Upper lobe of right lung (tissue), 1 donor: ENCODE measurements around the gene SMIM11. TPM values are rescaled to one million over a fixed set of nuclear protein-coding genes. Genes with fewer than 3 reads are reported as not detected.
"Not testable (repeated sequence)": the region's sequence is repeated elsewhere in the genome, so short reads cannot be mapped to it uniquely, and the experiment has no call there.

Experiments used
- ATAC-seq: fragments of 200-7000 bp; cut with Tn5 transposase; one replicate; pipeline ENCODE4 v1.9.1; 2020; ENCODE audit warnings: mild to moderate bottlenecking, moderate library complexity
- DNase-seq: peaks from one replicate; pipeline ENCODE4 v3.0.0-alpha.2; 2020
- H3K27ac ChIP-seq: fragments of 200-600 bp; one replicate; pipeline ENCODE4 v1.8.0; 2022
- H3K27me3 ChIP-seq: fragments of 200-600 bp; one replicate; pipeline ENCODE4 v1.8.0; 2022; ENCODE audit warnings: mild to moderate bottlenecking
- H3K36me3 ChIP-seq: fragments of 200-600 bp; one replicate; pipeline ENCODE4 v1.8.0; 2022
- H3K4me1 ChIP-seq: fragments of 200-600 bp; one replicate; pipeline ENCODE4 v1.8.0; 2022
- H3K4me3 ChIP-seq: fragments of 200-600 bp; one replicate; pipeline ENCODE4 v1.8.0; 2022; ENCODE audit warnings: mild to moderate bottlenecking
- H3K9me3 ChIP-seq: fragments of 200-600 bp; one replicate; pipeline ENCODE4 v1.8.0; 2022
- intact Hi-C: fragments of 100-400 bp; cut with DNase I; formaldehyde crosslinking; loops from one replicate; pipeline ENCODE4 v1.11.0; 2022
- long read RNA-seq: library from polyadenylated mRNA; unstranded; transcript quantifications from one replicate; pipeline ENCODE4 v2.0.0, GENCODE V29; 2021
- total RNA-seq: library from RNA; stranded (reverse); fragmentation: NEBNext Ultra II Directional; extraction: Animal tissue kit (Norgen Biotek cat#: 25700); gene quantifications from one replicate; pipeline ENCODE4 v1.2.1, GENCODE V29; 2021
- TF ChIP-seq, protein P1 (sequence below): fragments of 200-600 bp; IDR thresholded peaks from one replicate; pipeline ENCODE4 v1.8.0; 2022; ENCODE audit warnings: antibody characterized with exemption
- donor health status: DM: no; HTN: yes; CAD: no; lungs with severe emphysema.

SMIM11 gene, protein sequence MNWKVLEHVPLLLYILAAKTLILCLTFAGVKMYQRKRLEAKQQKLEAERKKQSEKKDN
- total RNA-seq = 21.8 TPM
- long read RNA-seq, partial matches to known transcripts = 0 of 4 reads
- long read RNA-seq, other reads (novel, unspliced or antisense) = 0 of 4 reads

DNA sequence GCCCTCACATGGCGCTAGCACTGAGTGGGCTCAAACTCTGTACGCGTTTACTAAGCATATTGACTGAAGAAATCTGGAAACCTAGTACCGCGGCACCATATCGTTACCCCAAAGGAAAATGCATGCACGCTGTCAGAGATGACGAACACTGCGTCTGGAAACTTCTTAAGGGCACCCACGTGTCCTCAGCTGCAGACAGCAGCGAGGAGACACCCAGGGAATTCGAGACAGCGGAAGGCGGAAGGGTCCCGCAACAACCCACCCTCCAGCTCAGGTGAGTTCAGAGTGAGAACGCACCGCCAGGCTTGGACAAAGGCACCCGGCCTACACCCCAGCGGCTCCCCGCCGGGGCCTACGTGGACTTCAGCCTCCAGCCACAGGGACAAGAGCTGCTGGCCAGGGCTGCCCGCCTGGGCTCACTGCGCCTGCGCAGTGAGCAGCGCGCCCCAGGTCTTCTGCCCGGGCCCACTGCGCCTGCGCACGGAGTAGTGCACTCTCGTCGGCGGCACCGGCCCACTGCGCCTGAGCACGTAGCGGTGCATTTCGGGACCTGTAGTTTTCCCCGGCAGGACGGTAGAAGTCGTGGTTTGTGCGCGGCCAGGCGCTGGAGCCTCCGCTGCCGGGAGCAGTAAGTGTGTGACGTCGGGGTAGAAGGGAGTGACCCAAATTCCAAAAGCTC lies at the start of gene SMIM11:
TSS of gene SMIM11 (plus strand) at position 568 of the 679 bp plus-strand sequence. CDS start 3,998 bp downstream, outside the sequence.
- ATAC-seq = peak; percentile 97

DNA sequence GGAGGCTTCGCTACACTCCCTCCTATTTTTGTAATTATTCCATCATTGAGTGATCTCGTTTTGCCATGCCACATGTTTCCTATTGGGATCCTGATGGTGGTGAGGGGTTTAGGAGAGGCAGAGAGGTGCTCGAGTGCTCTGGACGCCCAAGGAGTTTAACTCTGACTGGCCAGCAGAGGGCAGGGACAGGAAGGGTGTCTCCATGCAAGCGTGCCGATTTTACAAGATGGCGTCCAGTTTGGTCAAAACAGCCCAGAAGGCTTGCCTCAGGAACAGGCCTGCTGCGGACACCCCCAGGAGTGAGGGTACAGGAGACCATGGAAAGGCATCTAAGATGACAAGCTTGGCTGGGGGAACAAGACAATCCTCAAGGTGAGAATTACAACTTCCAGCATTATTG lies 45.3 kb upstream of the SMIM11 start:
- TF ChIP-seq, protein P1, sequence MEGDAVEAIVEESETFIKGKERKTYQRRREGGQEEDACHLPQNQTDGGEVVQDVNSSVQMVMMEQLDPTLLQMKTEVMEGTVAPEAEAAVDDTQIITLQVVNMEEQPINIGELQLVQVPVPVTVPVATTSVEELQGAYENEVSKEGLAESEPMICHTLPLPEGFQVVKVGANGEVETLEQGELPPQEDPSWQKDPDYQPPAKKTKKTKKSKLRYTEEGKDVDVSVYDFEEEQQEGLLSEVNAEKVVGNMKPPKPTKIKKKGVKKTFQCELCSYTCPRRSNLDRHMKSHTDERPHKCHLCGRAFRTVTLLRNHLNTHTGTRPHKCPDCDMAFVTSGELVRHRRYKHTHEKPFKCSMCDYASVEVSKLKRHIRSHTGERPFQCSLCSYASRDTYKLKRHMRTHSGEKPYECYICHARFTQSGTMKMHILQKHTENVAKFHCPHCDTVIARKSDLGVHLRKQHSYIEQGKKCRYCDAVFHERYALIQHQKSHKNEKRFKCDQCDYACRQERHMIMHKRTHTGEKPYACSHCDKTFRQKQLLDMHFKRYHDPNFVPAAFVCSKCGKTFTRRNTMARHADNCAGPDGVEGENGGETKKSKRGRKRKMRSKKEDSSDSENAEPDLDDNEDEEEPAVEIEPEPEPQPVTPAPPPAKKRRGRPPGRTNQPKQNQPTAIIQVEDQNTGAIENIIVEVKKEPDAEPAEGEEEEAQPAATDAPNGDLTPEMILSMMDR = no peak
- intact Hi-C loops = no loop called here
- DNase-seq (no peak), ATAC-seq (no peak)
- H3K27me3 ChIP-seq = no peaks in the 10 kb centered on the region
- H3K36me3 ChIP-seq = no peaks in the 10 kb centered on the region
- H3K27ac ChIP-seq = no peak overlapping the region
- H3K4me1 ChIP-seq = no peaks in the 10 kb centered on the region
- H3K9me3 ChIP-seq = no peaks in the 10 kb centered on the region
- no peak overlapping the region for H3K4me3 ChIP-seq

More for the DNA sequence above, at the start of gene SMIM11:
- H3K4me3 ChIP-seq, intact Hi-C loops, DNase-seq, H3K9me3 ChIP-seq, H3K36me3 ChIP-seq, H3K27me3 ChIP-seq, H3K27ac ChIP-seq, H3K4me1 ChIP-seq: not testable (repeated sequence)

DNA sequence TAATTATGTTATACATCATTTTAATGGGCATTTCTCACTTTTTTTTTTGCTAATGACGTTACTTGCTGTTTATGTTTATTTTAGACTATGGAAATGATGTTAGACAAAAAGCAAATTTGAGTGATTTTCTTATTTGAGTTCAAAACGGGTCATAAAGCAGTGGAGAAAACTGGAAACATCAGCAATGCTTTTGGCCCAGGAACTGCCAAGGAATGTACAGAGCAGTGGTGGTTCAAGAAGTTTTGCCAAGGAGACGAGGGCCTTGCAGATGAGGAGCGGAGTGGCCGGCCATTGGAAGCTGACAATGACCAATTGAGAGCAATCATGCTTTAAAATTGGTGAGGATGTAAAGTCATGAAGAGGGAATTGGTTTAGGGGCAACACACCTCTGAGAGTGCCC lies 43.6 kb upstream of the SMIM11 start:
- no peaks in the 10 kb centered on the region for H3K4me1 ChIP-seq
- no peak for ATAC-seq
- no peak for DNase-seq
- H3K4me3 ChIP-seq = no peak overlapping the region
- TF ChIP-seq, protein P1 = no peak
- no peaks in the 10 kb centered on the region for H3K27me3 ChIP-seq
- H3K36me3 ChIP-seq = no peaks in the 10 kb centered on the region
- no peak overlapping the region for H3K27ac ChIP-seq
- intact Hi-C loops = no loop called here
- no peaks in the 10 kb centered on the region for H3K9me3 ChIP-seq

DNA sequence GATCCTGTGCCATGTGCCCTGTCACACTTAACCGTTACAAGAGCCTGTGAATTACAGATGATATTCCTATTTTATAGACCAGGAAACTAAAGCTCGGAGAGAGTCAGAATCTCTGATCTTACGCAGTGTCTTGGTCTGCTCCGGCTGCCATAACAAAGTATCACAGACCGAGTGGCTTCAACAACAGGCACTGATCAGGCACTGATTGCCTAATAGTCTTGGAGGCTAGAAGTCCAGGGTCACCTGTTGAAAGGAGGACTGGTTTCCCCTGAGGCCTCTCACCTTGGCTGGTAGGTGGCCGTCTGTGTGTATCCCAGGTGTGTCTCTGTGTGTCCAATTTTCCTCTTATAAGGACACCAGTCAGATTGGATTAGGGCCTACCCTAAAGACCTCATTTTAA lies 43.0 kb upstream of the SMIM11 start:
- H3K4me3 ChIP-seq = no peak overlapping the region
- DNase-seq (no peak), ATAC-seq (no peak)
- H3K4me1 ChIP-seq = no peaks in the 10 kb centered on the region
- intact Hi-C loops = no loop called here
- H3K36me3 ChIP-seq = no peaks in the 10 kb centered on the region
- H3K27me3 ChIP-seq = no peaks in the 10 kb centered on the region
- TF ChIP-seq, protein P1 = no peak
- no peaks in the 10 kb centered on the region for H3K9me3 ChIP-seq
- H3K27ac ChIP-seq = no peak overlapping the region

- TF ChIP-seq, protein P1 = no peak
- intact Hi-C loops = no loop called here
- Histone ChIP-seq H3K36me3 (no peaks in the 10 kb centered on the region), H3K4me1 (no peaks in the 10 kb centered on the region), H3K4me3 (no peak overlapping the region), H3K27me3 (no peaks in the 10 kb centered on the region), H3K9me3 (no peaks in the 10 kb centered on the region), H3K27ac (no peak overlapping the region)
- ATAC-seq (no peak), DNase-seq (no peak)
These were observed 42.1 kb upstream of the SMIM11 start for GRCh38 chr21:34333121-34333739.

GRCh38 chr21:34335316-34335715 lies 40.0 kb upstream of the SMIM11 start:
- Histone ChIP-seq H3K4me1 (no peaks in the 10 kb centered on the region), H3K27me3 (no peaks in the 10 kb centered on the region), H3K27ac (no peak overlapping the region), H3K36me3 (no peaks in the 10 kb centered on the region), H3K9me3 (no peaks in the 10 kb centered on the region), H3K4me3 (no peak overlapping the region)
- TF ChIP-seq, protein P1 = no peak
- ATAC-seq (no peak), DNase-seq (no peak)
- intact Hi-C loops = no loop called here
